Smooth muscle cell (in vitro differentiated cells): ENCODE results near the gene MAGEA8. TPM values are rescaled to one million over a fixed set of nuclear protein-coding genes. Genes with fewer than 3 reads are reported as not detected.

Experiments
- DNase-seq: peaks from one replicate; lab custom pipeline; 2025; ENCODE audit not compliant: unreplicated experiment; lab: John Stamatoyannopoulos, UW
- H2AFZ ChIP-seq: fragments of 200-600 bp; sonication (generic); 2 replicates; pipeline ENCODE4 v1.6.0; 2016; ENCODE audit warnings: antibody characterized with exemption, low read depth, mild to moderate bottlenecking
- H3F3A ChIP-seq: fragments of 200-600 bp; sonication (generic); 2 replicates; pipeline ENCODE4 v1.6.0; 2017; ENCODE audit warnings: antibody characterized with exemption, low read depth
- H3K27ac ChIP-seq: fragments of 200-600 bp; sonication (generic); 2 replicates; pipeline ENCODE4 v1.5.1; 2016; ENCODE audit warnings: low read depth, mild to moderate bottlenecking
- H3K27me3 ChIP-seq: fragments of 200-600 bp; sonication (generic); 2 replicates; pipeline ENCODE4 v1.6.1; 2016; ENCODE audit warnings: low read depth, mild to moderate bottlenecking
- H3K36me3 ChIP-seq: fragments of 200-600 bp; sonication (generic); 2 replicates; pipeline ENCODE4 v1.5.1; 2016; ENCODE audit warnings: low read depth
- H3K4me1 ChIP-seq: fragments of 200-600 bp; sonication (generic); 2 replicates; pipeline ENCODE4 v1.5.1; 2016; ENCODE audit warnings: low read depth
- H3K4me2 ChIP-seq: fragments of 200-600 bp; sonication (generic); 2 replicates; pipeline ENCODE4 v1.6.0; 2016; ENCODE audit warnings: mild to moderate bottlenecking
- H3K4me3 ChIP-seq: fragments of 200-600 bp; sonication (generic); 2 replicates; pipeline ENCODE4 v1.5.1; 2016; ENCODE audit warnings: mild to moderate bottlenecking
- H3K79me2 ChIP-seq: fragments of 200-600 bp; sonication (generic); 2 replicates; pipeline ENCODE4 v1.6.0; 2016; ENCODE audit warnings: low read depth, mild to moderate bottlenecking
- H3K9ac ChIP-seq: fragments of 200-600 bp; sonication (generic); 2 replicates; pipeline ENCODE4 v1.6.0; 2016; ENCODE audit warnings: low read depth
- H3K9me3 ChIP-seq: fragments of 200-600 bp; sonication (generic); replicated peaks from 2 replicates; pipeline ENCODE4 v1.5.1; 2016; ENCODE audit warnings: low read depth
- H4K20me1 ChIP-seq: fragments of 200-600 bp; sonication (generic); 2 replicates; pipeline ENCODE4 v1.6.0; 2016; ENCODE audit warnings: low read depth
- CTCF ChIP-seq: fragments of 200-600 bp; sonication (generic); IDR thresholded peaks from 2 replicates; pipeline ENCODE4 v1.5.1; 2017; ENCODE audit warnings: borderline replicate concordance, mild to moderate bottlenecking, antibody characterized with exemption; ENCODE audit not compliant: insufficient read depth, poor library complexity, severe bottlenecking
- WGBS: methylation state at CpG from one replicate; pipeline ENCODE4 v1.1.7; 2016; ENCODE audit warnings: low lambda C conversion rate; 5-methylcytosine and 5-hydroxymethylcytosine counted together
- polyA plus RNA-seq: library from polyadenylated mRNA; unstranded; fragments of >200 nt; fragmentation: Nextera tagmentation; extraction: Ambion mirVana; gene quantifications from 2 replicates; pipeline ENCODE4 v1.2.1, GENCODE V29; 2016
- total RNA-seq: library from RNA; depleted of rRNA; stranded (reverse); fragments of >200 nt; gene quantifications from 2 replicates; pipeline ENCODE4 v1.2.3, GENCODE V29; 2014

The MAGEA8 gene
- total and polyA plus RNA-seq, 2 experiments from 2014 or later = not detected

GRCh38 chrX:149837639-149838038 lies 43.3 kb upstream of the MAGEA8 start:
- Histone ChIP-seq H3K27me3 (no peaks in the 10 kb centered on the region), H2AFZ (no peak overlapping the region), H3K4me2 (no peak overlapping the region), H3K4me1 (no peaks in the 10 kb centered on the region), H4K20me1 (no peaks in the 10 kb centered on the region), H3K4me3 (no peak overlapping the region), H3K9ac (no peak overlapping the region), H3K79me2 (no peaks in the 10 kb centered on the region), H3K9me3 (no peaks in the 10 kb centered on the region), H3F3A (no peaks in the 10 kb centered on the region), H3K27ac (no peak overlapping the region), H3K36me3 (no peaks in the 10 kb centered on the region)
- no peak for TF ChIP-seq CTCF
- no peak for DNase-seq

GRCh38 chrX:149841929-149842328 lies 39.1 kb upstream of the MAGEA8 start:
- H3K4me3 ChIP-seq = no peak overlapping the region
- H2AFZ ChIP-seq = no peak overlapping the region
- no peaks in the 10 kb centered on the region for H3K79me2 ChIP-seq
- DNase-seq = no peak
- no peaks in the 10 kb centered on the region for H3F3A ChIP-seq
- H3K9me3 ChIP-seq = no peaks in the 10 kb centered on the region
- H3K36me3 ChIP-seq = no peaks in the 10 kb centered on the region
- no peaks in the 10 kb centered on the region for H3K4me1 ChIP-seq
- no peak overlapping the region for H3K27ac ChIP-seq
- H3K4me2 ChIP-seq = no peak overlapping the region
- WGBS = 88% methylated on average over 2 of the region's 2 CpGs
- TF ChIP-seq CTCF = no peak
- no peaks in the 10 kb centered on the region for H3K27me3 ChIP-seq
- no peaks in the 10 kb centered on the region for H4K20me1 ChIP-seq
- no peak overlapping the region for H3K9ac ChIP-seq

- no peaks in the 10 kb centered on the region for H3K79me2 ChIP-seq
- no peak for DNase-seq
- H3F3A ChIP-seq = no peaks in the 10 kb centered on the region
- no peak overlapping the region for H3K4me2 ChIP-seq
- H4K20me1 ChIP-seq = no peaks in the 10 kb centered on the region
- H2AFZ ChIP-seq = no peak overlapping the region
- H3K4me1 ChIP-seq = no peaks in the 10 kb centered on the region
- no peaks in the 10 kb centered on the region for H3K36me3 ChIP-seq
- H3K27ac ChIP-seq = no peak overlapping the region
- WGBS = 78% methylated on average over 1 of the region's 1 CpG
- H3K9me3 ChIP-seq = no peaks in the 10 kb centered on the region
- no peak overlapping the region for H3K4me3 ChIP-seq
- no peaks in the 10 kb centered on the region for H3K27me3 ChIP-seq
- no peak overlapping the region for H3K9ac ChIP-seq
- TF ChIP-seq CTCF = no peak
Measured at GRCh38 chrX:149845385-149845784, 35.6 kb upstream of the MAGEA8 start.

- no peak overlapping the region for H3K4me3 ChIP-seq
- DNase-seq = no peak
- no peak overlapping the region for H2AFZ ChIP-seq
- no peaks in the 10 kb centered on the region for H3F3A ChIP-seq
- no peak for TF ChIP-seq CTCF
- no peak overlapping the region for H3K4me2 ChIP-seq
- 80% methylated on average over 3 of the region's 3 CpGs for WGBS
- no peaks in the 10 kb centered on the region for H4K20me1 ChIP-seq
- no peak overlapping the region for H3K27ac ChIP-seq
- no peaks in the 10 kb centered on the region for H3K4me1 ChIP-seq
- no peak overlapping the region for H3K9ac ChIP-seq
- no peaks in the 10 kb centered on the region for H3K9me3 ChIP-seq
- no peaks in the 10 kb centered on the region for H3K27me3 ChIP-seq
- H3K36me3 ChIP-seq = no peaks in the 10 kb centered on the region
- H3K79me2 ChIP-seq = no peaks in the 10 kb centered on the region
Measured at GRCh38 chrX:149846789-149847188, 34.2 kb upstream of the MAGEA8 start.
